Testis (tissue), 3 donors: ENCODE data around the gene NOS1AP. TPM values are rescaled to one million over a fixed set of nuclear protein-coding genes. Genes with fewer than 3 reads are reported as not detected.

Experiments used
- DNase-seq: peaks from one replicate; pipeline ENCODE4 v3.0.0-alpha.2; 2019
- H3K27ac ChIP-seq, 2 donors: fragments of 200-600 bp; sonication (generic); one replicate each; pipeline ENCODE4 v1.5.1; 2019
- H3K27me3 ChIP-seq: fragments of 200-600 bp; sonication (generic); one replicate; pipeline ENCODE4 v1.5.1; 2019
- H3K36me3 ChIP-seq: fragments of 200-600 bp; sonication (generic); one replicate; pipeline ENCODE4 v1.5.1; 2017; ENCODE audit warnings: low read depth; ENCODE audit errors: missing control alignments
- H3K4me1 ChIP-seq: fragments of 200-600 bp; sonication (generic); one replicate; pipeline ENCODE4 v1.5.1; 2019
- H3K4me3 ChIP-seq, 2 donors: fragments of 200-600 bp; sonication (generic); one replicate each; pipeline ENCODE4 v1.5.1; 2017 to 2019
- H3K9me3 ChIP-seq: fragments of 200-600 bp; sonication (generic); one replicate; pipeline ENCODE4 v1.5.1; 2017
- POLR2A ChIP-seq: fragments of 450-650 bp; IDR thresholded peaks from one replicate; pipeline ENCODE4 v1.6.1; 2017; ENCODE audit warnings: antibody characterized with exemption, mild to moderate bottlenecking, moderate library complexity
- WGBS, 2 donors: methylation state at CpG; one replicate each; pipeline ENCODE4 v1.1.5; 2018; 5-methylcytosine and 5-hydroxymethylcytosine counted together
- intact Hi-C: fragments of 100-400 bp; cut with DNase I; formaldehyde crosslinking; loops from one replicate; pipeline ENCODE4 v1.15.1; 2023; ENCODE audit warnings: low total_unique reads
- polyA plus RNA-seq: library from polyadenylated mRNA; stranded (reverse); fragments of 350-450 nt; fragmentation: Illumina TruSeq; extraction: RNeasy Lipid Tissue Mini Kit (QIAGEN cat#74804); gene quantifications from one replicate; pipeline ENCODE4 v1.2.3, GENCODE V29; 2014; ENCODE audit warnings: low read depth, low replicate concordance; ENCODE audit not compliant: insufficient read depth
- total RNA-seq, 2 donors: library from RNA; depleted of rRNA; stranded (reverse); fragments of >200 nt; gene quantifications; one replicate each; pipeline ENCODE4 v1.2.3, GENCODE V29; 2016
- TF ChIP-seq, protein P1 (sequence below), 3 experiments: fragments of 450-650 bp in 2 of 3; fragments of 200-600 bp in 1 of 3; sonication (generic) in 1 of 3; IDR thresholded peaks; one replicate each; pipeline ENCODE4 v1.5.1; 2016 to 2019; ENCODE audit warnings: antibody characterized with exemption in 3 of 3, mild to moderate bottlenecking in 2 of 3, moderate library complexity in 1 of 3

Gene NOS1AP
- total and polyA plus RNA-seq, 3 donors from 2014 or later, result 2.1 to 5.1 (median 4.1) TPM

DNA sequence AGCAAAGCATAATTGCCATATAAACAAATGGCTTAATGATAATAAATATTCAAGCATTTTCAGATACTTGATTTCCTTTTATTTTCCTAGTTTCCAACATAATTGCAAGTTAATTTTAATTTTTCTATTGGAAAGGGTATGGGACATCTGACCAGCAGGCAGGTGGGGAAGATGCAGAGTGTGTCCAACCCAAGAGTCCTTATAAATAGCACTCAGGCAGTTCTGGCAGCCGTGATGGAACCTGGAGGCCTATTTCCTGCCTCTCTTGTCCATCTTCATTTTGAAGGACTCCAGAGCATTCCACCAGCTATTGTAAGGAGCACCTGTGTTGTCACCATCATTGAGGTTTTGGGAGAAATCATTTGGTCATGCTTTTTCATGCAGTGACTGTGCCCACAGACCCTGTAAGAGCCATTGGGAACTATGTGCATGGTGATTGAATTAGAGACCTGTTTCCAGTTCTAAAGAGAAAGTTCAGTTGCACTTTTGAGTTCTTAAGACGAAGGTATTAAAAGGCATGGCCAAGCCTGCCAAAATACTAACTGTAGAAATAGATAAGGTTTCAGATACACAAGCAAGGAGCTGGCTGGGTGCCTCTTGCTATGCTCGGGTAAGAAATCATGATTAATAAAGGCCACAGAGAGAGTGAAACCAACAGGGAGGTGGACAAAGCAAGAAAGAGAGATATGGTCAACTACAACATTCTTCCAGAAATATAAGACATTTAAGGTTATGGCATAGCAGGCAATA, 214.9 kb downstream of the NOS1AP start:
- 56 to 64% methylated on average over 3 of the region's 3 CpGs for WGBS, 2 donors
- TF ChIP-seq, protein P1, sequence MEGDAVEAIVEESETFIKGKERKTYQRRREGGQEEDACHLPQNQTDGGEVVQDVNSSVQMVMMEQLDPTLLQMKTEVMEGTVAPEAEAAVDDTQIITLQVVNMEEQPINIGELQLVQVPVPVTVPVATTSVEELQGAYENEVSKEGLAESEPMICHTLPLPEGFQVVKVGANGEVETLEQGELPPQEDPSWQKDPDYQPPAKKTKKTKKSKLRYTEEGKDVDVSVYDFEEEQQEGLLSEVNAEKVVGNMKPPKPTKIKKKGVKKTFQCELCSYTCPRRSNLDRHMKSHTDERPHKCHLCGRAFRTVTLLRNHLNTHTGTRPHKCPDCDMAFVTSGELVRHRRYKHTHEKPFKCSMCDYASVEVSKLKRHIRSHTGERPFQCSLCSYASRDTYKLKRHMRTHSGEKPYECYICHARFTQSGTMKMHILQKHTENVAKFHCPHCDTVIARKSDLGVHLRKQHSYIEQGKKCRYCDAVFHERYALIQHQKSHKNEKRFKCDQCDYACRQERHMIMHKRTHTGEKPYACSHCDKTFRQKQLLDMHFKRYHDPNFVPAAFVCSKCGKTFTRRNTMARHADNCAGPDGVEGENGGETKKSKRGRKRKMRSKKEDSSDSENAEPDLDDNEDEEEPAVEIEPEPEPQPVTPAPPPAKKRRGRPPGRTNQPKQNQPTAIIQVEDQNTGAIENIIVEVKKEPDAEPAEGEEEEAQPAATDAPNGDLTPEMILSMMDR (IDR thresholded peaks at IDR 0.05), result no peak
- TF ChIP-seq POLR2A, result no peak
- Histone ChIP-seq H3K27ac (no peak overlapping the region), H3K27me3 (no peaks in the 10 kb centered on the region), H3K4me1 (peaks cover 22% of the 10 kb centered on the region), H3K36me3 (no peaks in the 10 kb centered on the region), H3K9me3 (no peaks in the 10 kb centered on the region), H3K4me3 (no peak overlapping the region)
- intact Hi-C loops, result no loop called here
- DNase-seq, result no peak

DNA sequence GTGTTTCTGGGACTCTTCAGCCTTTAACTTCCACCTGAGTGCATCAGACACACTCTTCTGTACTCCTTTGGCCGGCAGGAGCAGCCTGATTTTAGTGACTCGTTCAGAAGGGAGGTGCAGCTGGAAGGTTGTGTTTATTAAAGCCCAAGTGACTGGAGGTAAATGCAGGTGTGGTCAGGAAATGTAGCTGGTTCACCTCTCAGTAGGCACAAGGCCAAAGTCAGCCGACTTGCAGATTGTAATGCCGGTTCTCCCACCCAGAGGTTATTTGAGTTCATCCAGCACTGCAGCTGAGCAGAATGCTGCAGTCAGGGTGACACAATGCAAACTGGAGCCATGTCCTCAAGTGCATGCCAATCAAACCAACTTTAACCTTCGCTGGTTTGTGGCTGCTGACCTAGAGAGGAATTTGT, 215.7 kb downstream of the NOS1AP start:
- no peaks in the 10 kb centered on the region for H3K36me3 ChIP-seq
- WGBS, 2 donors, result 25 to 53% methylated on average over 4 to 5 of the region's 5 CpGs
- no peaks in the 10 kb centered on the region for H3K9me3 ChIP-seq
- no peaks in the 10 kb centered on the region for H3K27me3 ChIP-seq
- H3K4me3 ChIP-seq, result no peak overlapping the region
- TF ChIP-seq POLR2A, result no peak
- TF ChIP-seq, protein P1 (IDR thresholded peaks at IDR 0.05), result no peak
- H3K4me1 ChIP-seq, result peaks cover 22% of the 10 kb centered on the region
- no peak overlapping the region for H3K27ac ChIP-seq
- peak; percentile 23 for DNase-seq
- intact Hi-C loops, result no loop called here

DNA sequence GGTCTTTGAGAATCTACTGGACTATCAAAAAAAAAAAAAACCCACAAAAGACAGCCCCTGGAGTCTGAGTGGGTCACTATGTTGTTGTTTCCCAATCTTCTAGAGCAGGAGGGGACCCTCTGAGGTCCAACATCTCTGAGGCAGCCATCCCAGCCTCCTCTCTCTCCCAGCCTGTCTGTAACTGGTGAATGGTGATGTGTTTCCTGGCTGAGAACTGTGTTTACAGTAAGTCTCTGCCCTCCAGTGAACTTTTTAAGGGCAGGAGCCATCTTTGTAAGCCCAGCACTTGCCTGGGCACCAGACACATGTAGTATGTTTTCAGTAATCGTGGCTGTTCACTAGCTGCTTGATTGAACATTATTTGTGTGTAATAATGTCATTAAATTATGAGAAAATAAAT, 221.5 kb downstream of the NOS1AP start:
- WGBS, 2 donors, result 89% methylated on average over 1 of the region's 1 CpG
- no peak for DNase-seq
- intact Hi-C loops, result no loop called here

DNA sequence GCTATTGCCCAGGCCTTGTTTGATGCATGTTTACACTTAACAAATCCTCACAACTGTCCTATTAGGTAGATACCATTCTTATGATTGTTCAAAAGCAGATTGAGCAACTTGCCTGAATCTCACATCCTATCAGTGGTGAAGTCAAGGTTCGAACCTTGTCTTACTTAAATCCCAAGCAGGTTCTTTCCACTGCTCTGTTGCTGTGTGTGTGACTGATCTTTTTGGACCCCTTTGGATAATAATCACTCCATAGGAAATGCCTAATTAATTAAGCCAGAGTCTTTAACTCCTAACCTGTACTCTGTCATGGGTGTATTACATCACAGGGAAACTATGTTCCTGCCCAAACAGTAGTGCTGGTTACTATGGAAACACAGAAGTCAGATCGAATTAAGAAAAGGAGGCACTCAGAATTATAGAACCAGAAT, 222.9 kb downstream of the NOS1AP start:
- H3K27me3 ChIP-seq, result no peaks in the 10 kb centered on the region
- H3K27ac ChIP-seq, result no peak overlapping the region
- TF ChIP-seq, protein P1 (IDR thresholded peaks at IDR 0.05), result no peak
- TF ChIP-seq POLR2A, result no peak
- intact Hi-C loops, result no loop called here
- H3K9me3 ChIP-seq, result no peaks in the 10 kb centered on the region
- no peak for DNase-seq
- WGBS, 2 donors, result 69 to 70% methylated on average over 2 of the region's 2 CpGs
- H3K36me3 ChIP-seq, result no peaks in the 10 kb centered on the region
- H3K4me3 ChIP-seq, result no peak overlapping the region
- H3K4me1 ChIP-seq, result no peaks in the 10 kb centered on the region

More for the DNA sequence above, 221.5 kb downstream of the NOS1AP start:
- no peak overlapping the region for H3K27ac ChIP-seq
- no peak overlapping the region for H3K4me3 ChIP-seq
- no peaks in the 10 kb centered on the region for H3K36me3 ChIP-seq
- no peaks in the 10 kb centered on the region for H3K27me3 ChIP-seq
- no peaks in the 10 kb centered on the region for H3K9me3 ChIP-seq
- TF ChIP-seq, protein P1 (IDR thresholded peaks at IDR 0.05), result no peak
- TF ChIP-seq POLR2A, result no peak
- H3K4me1 ChIP-seq, result no peaks in the 10 kb centered on the region
